NCI-H1105 treated with DMSO at 0.1 percent for 48 hours (cell line): ENCODE data around the gene KLF6.

ENCODE experiments used
- DNase-seq: peaks from one replicate; lab custom pipeline; 2025; lab: John Stamatoyannopoulos, UW

The KLF6 gene

GRCh38 chr10:3784510-3785250 lies at the start of gene KLF6:
Gene KLF6, minus strand, starts transcription at chr10:3785209. Its CDS starts 195 bp downstream, at chr10:3785014.
- peak; percentile 3 for DNase-seq

- no peak for DNase-seq
These were observed 49.4 kb upstream of the KLF6 start for GRCh38 chr10:3834404-3834803.

GRCh38 chr10:3833046-3833445 lies 48.0 kb upstream of the KLF6 start:
- no peak for DNase-seq

DNA sequence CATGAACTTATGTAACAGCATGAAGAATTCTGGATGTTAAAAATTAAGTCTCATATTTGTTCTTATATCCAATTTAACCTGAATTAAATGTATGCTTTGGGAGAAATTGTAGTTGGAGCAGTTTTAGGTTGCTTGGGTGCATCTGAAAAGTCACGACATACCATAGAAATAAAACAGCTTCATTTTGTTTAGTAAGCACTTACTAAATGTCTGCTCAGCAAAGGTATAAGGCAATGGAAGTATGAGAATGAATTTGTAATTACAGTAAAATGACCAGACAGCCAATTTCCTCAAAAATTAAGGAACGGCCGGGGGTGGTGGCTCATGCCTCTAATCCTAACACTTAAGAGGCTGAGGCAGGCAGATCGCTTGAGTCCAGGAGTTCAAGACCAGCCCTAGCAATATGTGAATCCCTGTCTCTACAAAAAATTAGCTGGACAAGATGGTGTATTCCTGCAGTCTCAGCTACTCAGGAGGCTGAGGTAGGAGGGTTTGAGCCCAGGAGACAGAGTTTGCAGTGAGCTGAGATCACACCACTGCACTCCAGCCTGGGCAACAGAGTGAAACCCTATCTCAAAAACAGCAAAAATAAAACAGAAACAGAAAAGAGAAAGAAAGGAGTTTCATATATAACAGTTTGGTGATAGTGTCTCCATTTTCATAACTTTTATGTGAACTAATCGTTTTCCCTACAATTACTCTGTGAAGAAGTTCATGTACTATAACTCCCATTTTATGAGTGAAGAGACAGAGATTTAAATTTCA lies 47.2 kb upstream of the KLF6 start:
- no peak for DNase-seq

- no peak for DNase-seq
These were observed 46.6 kb upstream of the KLF6 start for GRCh38 chr10:3831608-3832007.

DNA sequence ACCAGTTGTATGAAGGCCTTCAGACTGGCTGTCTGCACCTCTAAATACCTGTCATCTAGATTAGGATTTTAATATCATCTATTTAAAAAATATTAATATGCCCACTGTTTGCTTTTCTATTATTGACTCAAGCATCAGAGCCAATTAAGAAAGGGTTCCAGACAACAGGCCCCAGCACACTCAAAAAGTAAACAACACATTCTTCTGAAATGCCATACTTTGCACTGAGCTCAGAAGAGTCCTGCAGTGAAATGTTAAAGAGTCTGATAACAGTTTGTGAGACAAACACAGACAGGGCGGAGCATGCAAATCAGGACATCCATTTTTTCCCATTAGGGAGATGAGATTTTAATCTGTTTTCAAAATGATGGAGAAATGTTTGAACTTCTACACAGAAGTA lies 45.9 kb upstream of the KLF6 start:
- no peak for DNase-seq

DNA sequence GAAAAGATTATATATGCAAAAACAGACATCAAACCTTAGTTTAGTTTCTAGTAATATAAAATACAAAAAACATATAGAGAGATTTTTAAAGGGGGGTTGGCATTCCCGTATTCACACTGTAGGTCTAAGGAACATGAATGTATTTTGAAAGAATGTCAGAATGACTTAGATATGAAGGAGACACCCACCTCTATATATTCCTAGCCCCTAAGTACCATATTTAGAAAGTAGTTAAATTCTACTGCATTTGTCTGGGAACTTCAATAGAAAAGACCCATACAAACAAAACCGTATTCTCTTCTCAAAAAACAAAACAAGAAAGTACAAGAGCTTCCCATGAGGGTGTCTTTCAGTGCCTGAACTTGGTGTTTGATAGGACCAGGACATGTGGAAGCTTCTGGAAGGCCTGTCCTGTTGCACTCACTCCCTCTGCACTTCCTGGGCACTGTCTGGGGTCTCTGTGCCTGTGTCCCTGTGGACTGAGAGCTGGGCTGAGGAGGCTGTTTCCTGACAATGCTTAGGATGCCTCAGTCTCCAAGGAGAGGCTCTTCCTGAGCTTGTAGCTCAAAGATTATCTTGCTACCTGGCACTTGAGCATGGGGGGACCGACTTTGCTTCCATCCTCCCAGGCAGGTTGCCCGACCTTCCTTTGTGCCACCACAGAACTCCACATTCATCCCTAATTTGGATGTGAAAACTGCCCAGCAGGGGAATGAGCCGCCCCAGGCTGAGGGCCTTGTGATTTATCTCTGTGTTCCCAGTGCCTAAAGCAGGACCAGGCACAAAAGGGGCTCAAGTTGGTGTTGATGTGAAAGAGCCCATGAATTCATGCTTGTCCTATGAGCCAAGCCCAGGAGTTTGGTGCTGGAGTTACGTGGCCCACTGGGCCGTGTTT lies 44.4 kb upstream of the KLF6 start:
- no peak for DNase-seq

DNA sequence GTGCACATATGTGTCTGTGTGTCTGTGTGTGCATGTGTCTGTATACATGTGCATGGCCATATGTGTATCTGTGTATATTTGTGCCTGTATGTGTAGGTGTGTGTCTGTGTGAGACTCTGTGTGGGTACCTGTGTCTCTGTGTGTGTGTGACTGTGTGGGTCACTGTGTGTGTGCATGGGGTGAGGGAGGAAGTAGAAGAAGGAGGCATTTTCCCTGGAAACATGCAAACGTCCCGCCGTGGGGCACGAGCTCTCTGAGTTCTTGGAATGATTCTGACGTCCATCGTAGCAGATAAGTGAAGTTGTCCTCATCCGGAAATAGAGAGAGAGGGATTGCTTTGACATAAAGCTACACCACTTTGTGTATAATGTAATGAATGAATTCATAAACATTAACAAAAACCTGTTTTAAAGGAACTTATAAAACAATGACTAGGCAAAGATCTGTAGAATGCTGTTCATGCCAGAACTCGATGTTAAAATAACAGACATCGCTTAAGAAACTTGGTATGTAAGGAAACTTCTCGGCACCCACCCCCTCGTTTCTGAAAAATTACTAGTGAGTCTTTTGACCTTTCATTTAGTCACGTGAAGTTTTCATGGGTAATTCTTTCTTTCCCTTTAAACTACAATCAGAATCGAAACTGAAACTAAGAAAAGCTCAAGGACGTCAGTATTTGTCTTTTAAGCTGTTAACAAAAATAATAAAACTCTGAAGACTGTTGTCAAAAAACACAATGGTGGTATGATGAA lies 43.6 kb upstream of the KLF6 start:
- no peak for DNase-seq

GRCh38 chr10:3827768-3828403 lies 42.9 kb upstream of the KLF6 start:
- DNase-seq, result no peak

- DNase-seq, result no peak
These were observed 42.3 kb upstream of the KLF6 start for GRCh38 chr10:3827266-3827665.

DNA sequence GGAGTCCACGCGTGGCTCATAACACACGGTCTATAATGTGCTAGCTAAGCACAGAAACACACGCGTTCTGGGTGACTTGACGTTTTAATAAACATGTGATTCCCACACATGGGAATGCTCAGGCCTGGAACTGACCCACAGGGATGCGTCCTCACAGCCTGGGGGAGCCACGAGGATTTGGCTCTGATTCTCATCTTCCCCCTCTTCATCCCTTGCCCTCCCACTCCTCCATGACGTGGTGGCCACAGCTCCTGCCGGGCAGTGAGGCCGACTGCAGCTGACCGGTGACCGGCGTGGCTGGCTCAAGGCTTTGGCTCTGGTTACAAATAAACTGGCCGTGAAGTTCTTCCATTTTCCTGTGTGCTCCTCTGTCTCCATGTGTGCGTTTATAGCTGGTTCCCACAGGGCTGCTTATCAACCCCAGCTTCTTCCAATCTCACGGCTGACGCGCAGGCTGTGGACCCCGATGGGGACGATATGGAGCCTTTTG lies 40.9 kb upstream of the KLF6 start:
- DNase-seq, result no peak

GRCh38 chr10:3825244-3825643 lies 40.2 kb upstream of the KLF6 start:
- DNase-seq, result no peak

- DNase-seq, result no peak
These were observed 37.7 kb upstream of the KLF6 start for GRCh38 chr10:3822541-3823330.

DNA sequence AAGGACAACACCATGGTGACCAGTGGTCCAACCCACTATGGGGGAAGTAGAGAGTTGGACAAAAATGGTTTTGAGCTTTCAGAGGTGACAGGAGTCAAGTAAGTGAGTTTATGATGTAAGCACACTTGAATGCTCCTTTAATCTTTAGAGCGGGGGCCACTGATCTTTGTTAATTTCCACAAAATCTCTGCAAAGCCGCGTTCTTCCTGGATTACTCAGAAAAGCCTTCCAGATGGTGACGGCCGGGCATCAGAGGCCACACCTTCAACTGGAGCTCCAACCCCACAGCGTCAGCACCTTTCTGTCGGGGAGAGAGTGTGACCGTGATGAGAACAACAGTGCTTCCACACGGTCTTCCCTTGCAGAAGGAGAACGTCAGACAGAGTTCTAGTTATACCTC lies 35.2 kb upstream of the KLF6 start:
- no peak for DNase-seq

DNA sequence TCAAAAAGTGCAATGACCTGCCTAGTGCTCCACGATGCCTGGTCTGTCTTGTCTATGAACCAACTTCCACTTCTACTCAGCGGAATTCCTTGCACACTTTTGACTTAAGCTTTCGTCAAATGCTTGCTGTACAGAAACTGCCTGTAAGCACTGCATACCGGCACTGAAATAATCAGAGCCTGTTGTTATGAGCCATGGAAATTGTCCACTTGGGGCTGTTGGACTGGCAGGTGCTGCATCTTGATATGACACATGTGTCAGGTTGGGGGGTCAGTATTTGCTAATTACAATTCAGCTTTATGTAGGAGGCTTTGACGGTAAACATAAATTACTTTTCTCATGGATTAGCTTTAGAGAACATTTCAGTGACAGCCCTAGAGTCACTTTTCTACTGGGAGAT lies 32.0 kb upstream of the KLF6 start:
- DNase-seq, result no peak

GRCh38 chr10:3814838-3815220 lies 29.8 kb upstream of the KLF6 start:
- DNase-seq, result no peak

DNA sequence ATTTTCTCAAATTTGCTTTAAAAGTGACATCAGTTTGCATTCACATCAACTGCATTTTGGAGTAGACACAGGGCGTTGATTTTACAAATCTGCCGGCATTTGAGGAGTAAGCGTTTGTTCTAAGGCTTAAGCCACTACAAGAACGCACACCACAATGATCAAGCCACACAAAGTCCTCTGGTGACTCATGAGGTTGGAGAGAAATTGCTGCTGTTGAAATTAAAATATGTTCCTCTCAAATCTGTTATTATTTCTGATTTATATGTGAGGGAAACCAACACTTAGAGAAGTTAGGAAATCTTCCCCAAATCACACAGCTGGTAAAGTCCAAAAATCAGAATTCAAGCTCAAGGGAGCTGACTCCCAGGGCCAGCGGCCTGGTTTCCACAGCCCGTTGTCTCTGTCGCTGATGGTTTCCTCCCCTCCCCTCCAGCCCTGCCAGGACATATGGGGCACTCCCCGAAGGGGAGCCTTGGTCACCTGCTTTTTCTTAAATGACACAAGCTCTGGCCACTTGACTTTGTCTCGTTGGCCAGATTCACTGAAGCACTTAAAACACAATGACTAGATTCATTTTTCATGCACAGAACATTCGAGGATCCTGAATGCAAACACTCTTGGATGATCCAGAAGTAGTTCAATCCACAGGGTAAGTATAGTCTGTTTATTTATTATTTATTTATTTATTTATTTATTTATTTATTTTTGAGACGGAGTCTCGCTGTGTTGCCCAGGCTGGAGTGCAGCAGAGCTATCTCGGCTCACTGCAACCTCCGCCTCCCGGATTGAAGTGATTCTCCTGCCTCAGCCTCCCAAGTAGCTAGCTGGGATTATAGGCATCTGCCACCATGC lies 29.2 kb upstream of the KLF6 start:
- DNase-seq, result no peak

- no peak for DNase-seq
These were observed 28.3 kb upstream of the KLF6 start for GRCh38 chr10:3813267-3813666.

DNA sequence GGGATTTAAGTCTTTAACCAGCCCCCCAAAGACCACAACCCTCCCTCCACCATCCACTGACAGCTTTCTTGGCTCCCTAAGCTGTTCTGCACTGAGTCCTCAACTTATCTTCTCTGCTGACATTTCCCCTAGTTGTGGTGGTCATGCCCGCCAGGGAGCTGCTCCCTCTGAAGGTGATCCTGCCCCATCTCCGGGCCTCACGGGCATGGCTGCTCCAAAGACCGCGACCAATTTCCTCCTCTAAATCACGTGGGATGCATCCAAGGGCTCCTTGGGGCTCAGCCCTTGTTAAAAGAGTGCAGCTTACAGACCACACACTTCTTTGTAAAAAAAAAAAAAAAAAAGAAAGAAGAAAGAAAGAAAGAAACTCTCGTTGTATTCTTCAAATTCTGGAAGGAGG lies 27.1 kb upstream of the KLF6 start:
- no peak for DNase-seq
